PFSK-1 (cell line): ENCODE data around the gene DMGDH.

Experiments used
- POLR2AphosphoS5 ChIP-seq: IDR thresholded peaks from 2 replicates; pipeline ENCODE4 v1.6.1; 2012; ENCODE audit warnings: low read depth, mild to moderate bottlenecking, control low read depth, low read length, moderate library complexity
- SIN3A ChIP-seq: IDR thresholded peaks from 2 replicates; pipeline ENCODE4 v1.6.1; 2012; ENCODE audit warnings: mild to moderate bottlenecking, low read length, moderate library complexity, borderline replicate concordance; ENCODE audit not compliant: insufficient read depth
- TAF1 ChIP-seq: IDR thresholded peaks from 2 replicates; pipeline ENCODE4 v1.6.1; 2012; ENCODE audit warnings: low read length, control low read depth, borderline replicate concordance; ENCODE audit not compliant: insufficient read depth
- TF ChIP-seq, protein P1 (sequence below), 2 experiments: IDR thresholded peaks; 2 replicates each; pipeline versions ENCODE4 v1.6.1 to v1.8.0; 2011 to 2012; ENCODE audit warnings: low read depth in 2 of 2, low read length in 2 of 2, control low read depth in 1 of 2, inconsistent platforms in 1 of 2, mild to moderate bottlenecking in 1 of 2, moderate library complexity in 1 of 2; ENCODE audit not compliant: insufficient read depth in 1 of 2

GRCh38 chr5:78964889-78965288 is 104.6 kb downstream of the DMGDH start:
- TF ChIP-seq TAF1 (no peak), POLR2AphosphoS5 (no peak), SIN3A (no peak)
- TF ChIP-seq, protein P1, sequence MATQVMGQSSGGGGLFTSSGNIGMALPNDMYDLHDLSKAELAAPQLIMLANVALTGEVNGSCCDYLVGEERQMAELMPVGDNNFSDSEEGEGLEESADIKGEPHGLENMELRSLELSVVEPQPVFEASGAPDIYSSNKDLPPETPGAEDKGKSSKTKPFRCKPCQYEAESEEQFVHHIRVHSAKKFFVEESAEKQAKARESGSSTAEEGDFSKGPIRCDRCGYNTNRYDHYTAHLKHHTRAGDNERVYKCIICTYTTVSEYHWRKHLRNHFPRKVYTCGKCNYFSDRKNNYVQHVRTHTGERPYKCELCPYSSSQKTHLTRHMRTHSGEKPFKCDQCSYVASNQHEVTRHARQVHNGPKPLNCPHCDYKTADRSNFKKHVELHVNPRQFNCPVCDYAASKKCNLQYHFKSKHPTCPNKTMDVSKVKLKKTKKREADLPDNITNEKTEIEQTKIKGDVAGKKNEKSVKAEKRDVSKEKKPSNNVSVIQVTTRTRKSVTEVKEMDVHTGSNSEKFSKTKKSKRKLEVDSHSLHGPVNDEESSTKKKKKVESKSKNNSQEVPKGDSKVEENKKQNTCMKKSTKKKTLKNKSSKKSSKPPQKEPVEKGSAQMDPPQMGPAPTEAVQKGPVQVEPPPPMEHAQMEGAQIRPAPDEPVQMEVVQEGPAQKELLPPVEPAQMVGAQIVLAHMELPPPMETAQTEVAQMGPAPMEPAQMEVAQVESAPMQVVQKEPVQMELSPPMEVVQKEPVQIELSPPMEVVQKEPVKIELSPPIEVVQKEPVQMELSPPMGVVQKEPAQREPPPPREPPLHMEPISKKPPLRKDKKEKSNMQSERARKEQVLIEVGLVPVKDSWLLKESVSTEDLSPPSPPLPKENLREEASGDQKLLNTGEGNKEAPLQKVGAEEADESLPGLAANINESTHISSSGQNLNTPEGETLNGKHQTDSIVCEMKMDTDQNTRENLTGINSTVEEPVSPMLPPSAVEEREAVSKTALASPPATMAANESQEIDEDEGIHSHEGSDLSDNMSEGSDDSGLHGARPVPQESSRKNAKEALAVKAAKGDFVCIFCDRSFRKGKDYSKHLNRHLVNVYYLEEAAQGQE (IDR thresholded peaks at IDR 0.05; ENCODE audit: insufficient read depth in 1 of 2, low read depth in 2 of 2, low read length in 2 of 2) = no peak
